KBM-7 (cell line): Measurements from ENCODE around the gene CST11.

ENCODE experiments used
- DNase-seq: peaks from one replicate; pipeline ENCODE4 v3.0.0-alpha.2; 2015
- in situ Hi-C: fragments of 300-500 bp; cut with MboI; formaldehyde crosslinking; loops from 2 replicates; pipeline ENCODE4 v1.14.3; 2020; ENCODE audit warnings: low sequenced_read_pairs, low pct_unique_long_range_greater_than_20kb, mixed read lengths

Gene CST11

DNA sequence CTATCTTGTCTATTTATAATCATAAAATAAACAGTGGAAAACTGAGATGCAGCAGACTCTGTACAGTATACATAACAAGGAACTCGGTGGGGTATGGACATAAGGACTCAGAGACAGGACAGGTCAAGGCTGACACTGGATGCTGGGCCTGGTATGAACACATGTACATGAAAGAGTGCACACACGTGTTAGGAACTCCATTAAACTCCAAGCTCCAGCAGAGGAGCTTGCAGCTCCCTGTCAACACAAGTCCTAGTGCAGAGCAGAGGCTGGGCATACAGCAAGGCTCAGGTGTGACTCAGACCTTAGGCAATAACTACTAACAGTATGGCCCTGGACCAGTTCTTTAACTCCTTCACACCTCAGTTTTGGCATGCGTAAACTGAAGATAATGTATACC lies 48.5 kb downstream of the CST11 start:
- in situ Hi-C loops, result no loop called here
- DNase-seq, result no peak

DNA sequence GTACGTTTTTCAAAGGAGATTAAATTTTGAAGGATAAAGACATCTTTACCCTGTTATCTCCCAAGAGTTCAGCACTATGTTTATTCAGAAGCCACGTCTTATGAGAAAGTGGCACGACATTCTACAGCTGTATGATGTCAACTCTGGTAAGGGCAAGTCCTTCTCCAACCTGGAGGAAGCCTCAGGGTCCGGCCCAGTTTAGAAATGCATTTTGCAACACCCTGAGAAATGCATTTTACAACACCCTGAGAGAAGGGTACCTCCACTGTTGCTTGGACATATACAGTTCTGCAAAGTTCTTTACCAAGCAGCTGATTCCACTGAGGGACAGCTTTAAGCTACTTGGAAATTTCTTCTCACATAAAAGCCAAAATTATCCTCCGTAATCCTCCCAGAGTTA lies 48.9 kb downstream of the CST11 start:
- no peak for DNase-seq
- in situ Hi-C loops, result no loop called here

- no peak for DNase-seq
- in situ Hi-C loops, result no loop called here
Observed at GRCh38 chr20:23401051-23401450, 51.6 kb downstream of the CST11 start.
